GM23248 (cell line): Measurements from ENCODE around the gene RNF169.

ENCODE experiments used
- EZH2 ChIP-seq: fragments of 200-600 bp; sonication (generic); IDR thresholded peaks from 2 replicates; pipeline ENCODE4 v1.6.1; 2018; ENCODE audit warnings: antibody characterized with exemption, mild to moderate bottlenecking; ENCODE audit not compliant: insufficient read depth, poor library complexity, severe bottlenecking
- EZH2phosphoT487 ChIP-seq: fragments of 200-600 bp; sonication (generic); IDR thresholded peaks from 2 replicates; pipeline ENCODE4 v1.6.1; 2018; ENCODE audit warnings: antibody characterized with exemption, moderate library complexity, mild to moderate bottlenecking, low read depth; ENCODE audit not compliant: insufficient read depth

GRCh38 chr11:74703211-74703610, 45.4 kb upstream of the RNF169 start:
- TF ChIP-seq EZH2: no peak
- no peak for TF ChIP-seq EZH2phosphoT487
